HG03571 (cell line): Measurements from ENCODE around the gene PLD4.

Experiments
- ATAC-seq: cut with Tn5 transposase; IDR thresholded peaks from one replicate; pipeline ENCODE4 v1.9.1; 2021; ENCODE audit not compliant: unreplicated experiment

PLD4 gene

GRCh38 chr14:104953896-104954656 lies 29.4 kb downstream of the PLD4 start:
- ATAC-seq, result no peak

GRCh38 chr14:104954746-104955395 lies 30.2 kb downstream of the PLD4 start:
- ATAC-seq, result no peak

- no peak for ATAC-seq
Measured at GRCh38 chr14:104955396-104955770, 30.7 kb downstream of the PLD4 start.

- no peak for ATAC-seq
Measured at GRCh38 chr14:104956290-104956890, 31.7 kb downstream of the PLD4 start.

- ATAC-seq, result no peak
Measured at GRCh38 chr14:104957146-104958113, 32.8 kb downstream of the PLD4 start.

GRCh38 chr14:104964546-104964945 lies 39.9 kb downstream of the PLD4 start:
- ATAC-seq, result no peak

- ATAC-seq, result no peak
Measured at GRCh38 chr14:104965561-104966231, 41.0 kb downstream of the PLD4 start.

- no peak for ATAC-seq
Measured at GRCh38 chr14:104966261-104966865, 41.7 kb downstream of the PLD4 start.

GRCh38 chr14:104966981-104967385 lies 42.3 kb downstream of the PLD4 start:
- ATAC-seq, result no peak

GRCh38 chr14:104967386-104968152 lies 42.9 kb downstream of the PLD4 start:
- no peak for ATAC-seq

- ATAC-seq, result no peak
Measured at GRCh38 chr14:104968153-104968527, 43.5 kb downstream of the PLD4 start.

- ATAC-seq, result no peak
Measured at GRCh38 chr14:104968541-104969401, 44.1 kb downstream of the PLD4 start.

GRCh38 chr14:104969741-104970230 lies 45.1 kb downstream of the PLD4 start:
- ATAC-seq, result no peak

GRCh38 chr14:104970231-104971068 lies 45.8 kb downstream of the PLD4 start:
- ATAC-seq, result no peak

GRCh38 chr14:104971447-104972240 lies 47.0 kb downstream of the PLD4 start:
- no peak for ATAC-seq

GRCh38 chr14:104972301-104973134 lies 47.8 kb downstream of the PLD4 start:
- no peak for ATAC-seq
